ENCODE measurements around the gene CAMK1G.

Gene CAMK1G

GRCh38 chr1:209645574-209646452, 62.3 kb downstream of the CAMK1G start:
- Histone ChIP-seq H3K9me3 (no peaks in the 10 kb centered on the region), H3K4me1 (ENCODE audit: control insufficient read depth in 1 of 2, insufficient read depth in 1 of 2, low read depth in 1 of 2, low read length in 1 of 2) (peaks cover 33 to 34% of the 10 kb centered on the region in 2 experiments), H3K27me3 (peaks cover 56% of the 10 kb centered on the region), H3K4me3 (ENCODE audit: low read depth in 1 of 2, low read length in 1 of 2) (no peak overlapping the region), H3K27ac (no peak overlapping the region), H3K36me3 (no peaks in the 10 kb centered on the region)
- no peak for TF ChIP-seq CTCF (IDR thresholded peaks at IDR 0.05)

GRCh38 chr1:209646558-209646957, 63.0 kb downstream of the CAMK1G start:
- Histone ChIP-seq H3K27me3 (peaks cover 50% of the 10 kb centered on the region), H3K27ac (no peak overlapping the region), H3K9me3 (no peaks in the 10 kb centered on the region), H3K4me1 (ENCODE audit: control insufficient read depth in 1 of 2, insufficient read depth in 1 of 2, low read depth in 1 of 2, low read length in 1 of 2) (peaks cover 41 to 42% of the 10 kb centered on the region in 2 experiments), H3K4me3 (ENCODE audit: low read depth in 1 of 2, low read length in 1 of 2) (no peak overlapping the region), H3K36me3 (no peaks in the 10 kb centered on the region)
- TF ChIP-seq CTCF (IDR thresholded peaks at IDR 0.05): no peak

- Histone ChIP-seq H3K9me3 (no peaks in the 10 kb centered on the region), H3K27me3 (peaks cover 44% of the 10 kb centered on the region), H3K27ac (no peak overlapping the region), H3K4me1 (ENCODE audit: control insufficient read depth in 1 of 2, insufficient read depth in 1 of 2, low read depth in 1 of 2, low read length in 1 of 2) (peaks cover 47% of the 10 kb centered on the region in 2 experiments), H3K4me3 (ENCODE audit: low read depth in 1 of 2, low read length in 1 of 2) (no peak overlapping the region), H3K36me3 (no peaks in the 10 kb centered on the region)
- TF ChIP-seq CTCF (IDR thresholded peaks at IDR 0.05): no peak
Measured at GRCh38 chr1:209647156-209647555, 63.6 kb downstream of the CAMK1G start.

GRCh38 chr1:209648346-209648745, 64.8 kb downstream of the CAMK1G start:
- Histone ChIP-seq H3K4me1 (ENCODE audit: control insufficient read depth in 1 of 2, insufficient read depth in 1 of 2, low read depth in 1 of 2, low read length in 1 of 2) (peaks cover 57% of the 10 kb centered on the region in 2 experiments), H3K27me3 (peaks cover 32% of the 10 kb centered on the region), H3K4me3 (ENCODE audit: low read depth in 1 of 2, low read length in 1 of 2) (no peak overlapping the region), H3K9me3 (no peaks in the 10 kb centered on the region), H3K27ac (peak overlapping the region; percentile 90), H3K36me3 (no peaks in the 10 kb centered on the region)
- TF ChIP-seq CTCF (IDR thresholded peaks at IDR 0.05): no peak

- TF ChIP-seq CTCF (IDR thresholded peaks at IDR 0.05): no peak
- Histone ChIP-seq H3K9me3 (no peaks in the 10 kb centered on the region), H3K27me3 (peaks cover 30% of the 10 kb centered on the region), H3K36me3 (no peaks in the 10 kb centered on the region), H3K27ac (peak overlapping the region; percentile 90), H3K4me3 (ENCODE audit: low read depth in 1 of 2, low read length in 1 of 2) (peak overlapping the region in 1 of 2 experiments; percentile 2), H3K4me1 (ENCODE audit: control insufficient read depth in 1 of 2, insufficient read depth in 1 of 2, low read depth in 1 of 2, low read length in 1 of 2) (peaks cover 62 to 65% of the 10 kb centered on the region in 2 experiments)
Measured at GRCh38 chr1:209648931-209649776, 65.6 kb downstream of the CAMK1G start.
